ENCODE results near the gene JMJD4. TPM values are rescaled to one million over a fixed set of nuclear protein-coding genes. Genes with fewer than 3 reads are reported as not detected.

Gene JMJD4
- total and polyA plus RNA-seq, 9 of the 15 experiments (the other 6 are each of a cell fraction or from before 2014, with no cell fraction given) = 1.4 to 42.6 (median 29.2) TPM

GRCh38 chr1:227759341-227760300, 24.5 kb upstream of the JMJD4 start (continued):
- no peak for TF ChIP-seq ILF3 (IDR thresholded peaks at IDR 0.05; ENCODE audit: borderline replicate concordance)

DNA sequence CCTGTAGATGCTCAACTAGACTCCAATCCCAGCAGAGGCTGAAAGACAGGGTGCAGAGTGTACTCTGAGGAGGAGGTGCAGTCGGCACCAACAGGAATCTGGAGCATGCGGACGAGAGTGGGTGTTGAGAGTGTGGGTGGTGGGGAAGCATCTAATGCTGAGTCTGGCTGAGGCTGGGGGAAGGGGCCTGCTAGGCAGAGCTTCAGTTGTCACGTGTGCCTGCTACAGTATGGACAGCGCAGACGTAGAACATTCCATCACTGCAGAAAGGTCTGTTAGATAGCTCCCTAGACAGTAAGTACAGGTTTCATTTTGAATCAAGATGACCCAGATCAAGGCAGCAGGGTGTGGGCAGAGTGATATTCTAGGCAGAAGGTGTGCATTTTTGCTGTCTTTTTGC, 23.3 kb upstream of the JMJD4 start:
- in situ Hi-C loops (cut with MboI) = no loop called here
- intact Hi-C loops (cut with micrococcal nuclease) = no loop called here
- TF ChIP-seq STAG1 (CRISPR knock-in tag; IDR thresholded peaks at IDR 0.05; ENCODE audit: borderline replicate concordance) (no peak), RHOXF2B (CRISPR knock-in tag; conservative IDR thresholded peaks at IDR 0.05) (no peak), CREBBP (IDR thresholded peaks at IDR 0.05; ENCODE audit: low read depth, low read length) (no peak), SMAD1 (IDR thresholded peaks at IDR 0.05; ENCODE audit: low read depth, low read length, partially characterized antibody) (no peak), E2F5 (CRISPR knock-in tag; IDR thresholded peaks at IDR 0.05) (no peak), NR2C1 (IDR thresholded peaks at IDR 0.05) (no peak), NR2C1 (tag; IDR thresholded peaks at IDR 0.05) (no peak), PCBP2 (IDR thresholded peaks at IDR 0.05; ENCODE audit: low read depth, low read length, poor library complexity, severe bottlenecking) (no peak), GABPA (tag; conservative IDR thresholded peaks at IDR 0.05; ENCODE audit: low read depth) (no peak), NR2C2 (CRISPR knock-in tag; IDR thresholded peaks at IDR 0.05) (no peak), NR2C2 (tag; IDR thresholded peaks at IDR 0.05) (no peak), ZNF551 (CRISPR knock-in tag; IDR thresholded peaks at IDR 0.05) (no peak), POLR2B (IDR thresholded peaks at IDR 0.05; ENCODE audit: low read depth, partially characterized antibody) (no peak), FIP1L1 (IDR thresholded peaks at IDR 0.05; ENCODE audit: low read depth, low read length, poor library complexity, severe bottlenecking) (no peak), DMBX1 (CRISPR knock-in tag; IDR thresholded peaks at IDR 0.05; ENCODE audit: borderline replicate concordance) (no peak), CHD2 (IDR thresholded peaks at IDR 0.05; ENCODE audit: low read depth, low read length) (no peak)
- TF ChIP-seq, protein P1, sequence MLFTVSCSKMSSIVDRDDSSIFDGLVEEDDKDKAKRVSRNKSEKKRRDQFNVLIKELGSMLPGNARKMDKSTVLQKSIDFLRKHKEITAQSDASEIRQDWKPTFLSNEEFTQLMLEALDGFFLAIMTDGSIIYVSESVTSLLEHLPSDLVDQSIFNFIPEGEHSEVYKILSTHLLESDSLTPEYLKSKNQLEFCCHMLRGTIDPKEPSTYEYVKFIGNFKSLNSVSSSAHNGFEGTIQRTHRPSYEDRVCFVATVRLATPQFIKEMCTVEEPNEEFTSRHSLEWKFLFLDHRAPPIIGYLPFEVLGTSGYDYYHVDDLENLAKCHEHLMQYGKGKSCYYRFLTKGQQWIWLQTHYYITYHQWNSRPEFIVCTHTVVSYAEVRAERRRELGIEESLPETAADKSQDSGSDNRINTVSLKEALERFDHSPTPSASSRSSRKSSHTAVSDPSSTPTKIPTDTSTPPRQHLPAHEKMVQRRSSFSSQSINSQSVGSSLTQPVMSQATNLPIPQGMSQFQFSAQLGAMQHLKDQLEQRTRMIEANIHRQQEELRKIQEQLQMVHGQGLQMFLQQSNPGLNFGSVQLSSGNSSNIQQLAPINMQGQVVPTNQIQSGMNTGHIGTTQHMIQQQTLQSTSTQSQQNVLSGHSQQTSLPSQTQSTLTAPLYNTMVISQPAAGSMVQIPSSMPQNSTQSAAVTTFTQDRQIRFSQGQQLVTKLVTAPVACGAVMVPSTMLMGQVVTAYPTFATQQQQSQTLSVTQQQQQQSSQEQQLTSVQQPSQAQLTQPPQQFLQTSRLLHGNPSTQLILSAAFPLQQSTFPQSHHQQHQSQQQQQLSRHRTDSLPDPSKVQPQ (CRISPR knock-in tag; IDR thresholded peaks at IDR 0.05; ENCODE audit: borderline replicate concordance) = no peak

More for the DNA sequence above, 23.3 kb upstream of the JMJD4 start:
- no peak overlapping the region for H3K9ac ChIP-seq (ENCODE audit: insufficient read depth in 1 of 2, low read depth in 2 of 2, low read length in 2 of 2)
- ChIA-PET POLR2A (interaction anchor here (1.0 to 1.1 kb wide), 2 partner anchors 8 to 11 kb away, joined by 4 read pairs; no protein-coding TSS in a partner anchor), CTCF (ENCODE audit: low intra/inter-chr PET ratio) (no interaction called here)
- no peak overlapping the region for H3K4me3 ChIP-seq
- peaks cover 65% of the 10 kb centered on the region for H3K36me3 ChIP-seq (ENCODE audit: control insufficient read depth, insufficient read depth, low read length)
- peaks cover 8% of the 10 kb centered on the region for H3K9me1 ChIP-seq (ENCODE audit: control insufficient read depth, insufficient read depth, low read length)
- no peak overlapping the region for H2AFZ ChIP-seq (ENCODE audit: low read depth, low read length)
- H3K27ac ChIP-seq (ENCODE audit: extremely low read depth, low read depth, low read length) = no peak overlapping the region
- H3K4me2 ChIP-seq (ENCODE audit: insufficient read depth, low read length) = no peak overlapping the region
- ATAC-seq = no peak
- no peaks in the 10 kb centered on the region for H3K9me3 ChIP-seq (replicated peaks; ENCODE audit: control insufficient read depth, insufficient read depth, low read depth, low read length)
- H4K20me1 ChIP-seq (replicated peaks; ENCODE audit: control insufficient read depth, insufficient read depth, low read length) = peaks cover 13% of the 10 kb centered on the region; the same call in 1 of the 2 replicates
- no peak for DNase-seq (ENCODE audit: extremely low read depth in 1 of 4, low spot score in 3 of 4)
- H3K27me3 ChIP-seq (ENCODE audit: control insufficient read depth in 2 of 2, insufficient read depth in 2 of 2, low read length in 2 of 2) = no peaks in the 10 kb centered on the region
- FAIRE-seq = no peak
- peaks cover 13 to 18% of the 10 kb centered on the region in 2 experiments for H3K4me1 ChIP-seq (replicated peaks in 1 of 2; ENCODE audit: control insufficient read depth in 2 of 2, insufficient read depth in 2 of 2, low read length in 2 of 2)
- no TSS peak for BruUV-seq (replicated peaks)
- peaks cover 34% of the 10 kb centered on the region for H3K79me2 ChIP-seq (ENCODE audit: control insufficient read depth, insufficient read depth, low read length)
- 82% methylated on average over 6 of the region's 6 CpGs for WGBS (ENCODE audit: insufficient coverage, low coverage, missing lambda C conversion rate)
